CD14-positive monocyte (primary cell): ENCODE measurements around the gene ACTR2. TPM values are rescaled to one million over a fixed set of nuclear protein-coding genes. Genes with fewer than 3 reads are reported as not detected.

Experiments
- DNase-seq, 3 donors: peaks; one replicate each; pipeline ENCODE4 v3.0.0-alpha.2; 2011 to 2022
- H2AFZ ChIP-seq: 2 replicates; pipeline ENCODE4 v1.6.0; 2012; ENCODE audit warnings: mild to moderate bottlenecking, low read depth, low read length, inconsistent platforms; ENCODE audit not compliant: insufficient read depth, poor library complexity, severe bottlenecking
- H3K27ac ChIP-seq, 2 donors: 1 replicate in 1 of 2; 2 replicates in 1 of 2; pipeline ENCODE4 v1.5.1; 2012 to 2013; ENCODE audit warnings: low read length in 2 of 2, control low read depth in 1 of 2, inconsistent platforms in 1 of 2, low read depth in 1 of 2, mild to moderate bottlenecking in 1 of 2
- H3K27me3 ChIP-seq, 2 donors: one replicate each; pipeline versions ENCODE4 v1.6.0 to v1.6.1; 2011 to 2013; ENCODE audit warnings: low read length in 2 of 2; ENCODE audit not compliant: control insufficient read depth in 2 of 2, insufficient read depth in 2 of 2
- H3K36me3 ChIP-seq, 2 donors: replicated peaks in 1 of 2; 1 replicate in 1 of 2; 2 replicates in 1 of 2; pipeline versions ENCODE4 v1.5.1 to v1.6.1; 2012 to 2013; ENCODE audit warnings: low read length in 2 of 2, control low read depth in 1 of 2, inconsistent platforms in 1 of 2, mild to moderate bottlenecking in 1 of 2; ENCODE audit not compliant: insufficient read depth in 2 of 2, control insufficient read depth in 1 of 2
- H3K4me1 ChIP-seq, 2 donors: 1 replicate in 1 of 2; 2 replicates in 1 of 2; pipeline versions ENCODE4 v1.5.1 to v1.6.1; 2012 to 2013; ENCODE audit warnings: low read length in 2 of 2, control low read depth in 1 of 2, inconsistent platforms in 1 of 2, mild to moderate bottlenecking in 1 of 2, moderate library complexity in 1 of 2; ENCODE audit not compliant: insufficient read depth in 2 of 2, control insufficient read depth in 1 of 2
- H3K4me2 ChIP-seq: replicated peaks from 2 replicates; pipeline ENCODE3; 2012; ENCODE audit warnings: low read length, moderate library complexity, mild to moderate bottlenecking; ENCODE audit not compliant: poor library complexity, severe bottlenecking; ENCODE audit errors: extremely low read depth
- H3K4me3 ChIP-seq, 3 experiments: fragments of 200-600 bp in 1 of 3; sonication (generic) in 1 of 3; replicated peaks in 1 of 3; 1 replicate in 2 of 3; 2 replicates in 1 of 3; pipeline ENCODE4 v1.5.1; 2011 to 2013; ENCODE audit warnings: low read length in 3 of 3, mild to moderate bottlenecking in 3 of 3, control low read depth in 2 of 3, low read depth in 2 of 3, inconsistent platforms in 1 of 3, moderate library complexity in 1 of 3
- H3K79me2 ChIP-seq: 2 replicates; pipeline ENCODE4 v1.6.0; 2012; ENCODE audit warnings: mild to moderate bottlenecking, control low read depth, inconsistent platforms, low read length, moderate library complexity; ENCODE audit not compliant: insufficient read depth
- H3K9ac ChIP-seq: 2 replicates; pipeline ENCODE4 v1.6.0; 2017; ENCODE audit warnings: low read length, mild to moderate bottlenecking; ENCODE audit not compliant: insufficient read depth, poor library complexity, severe bottlenecking
- H3K9me3 ChIP-seq, 2 donors: replicated peaks in 1 of 2; 1 replicate in 1 of 2; 2 replicates in 1 of 2; pipeline versions ENCODE4 v1.5.1 to v1.6.1; 2012 to 2013; ENCODE audit warnings: low read length in 2 of 2, control low read depth in 1 of 2; ENCODE audit not compliant: control insufficient read depth in 1 of 2, insufficient read depth in 1 of 2
- H4K20me1 ChIP-seq: 2 replicates; pipeline ENCODE4 v1.6.0; 2012; ENCODE audit warnings: mild to moderate bottlenecking, low read length, control low read depth, moderate library complexity; ENCODE audit not compliant: insufficient read depth
- H3K27ac Mint-ChIP-seq, 7 donors: one replicate each; pipeline ENCODE4 v1.8.0; 2020; ENCODE audit warnings: mild to moderate bottlenecking in 7 of 7, mixed read lengths in 7 of 7, moderate library complexity in 6 of 7, inconsistent platforms in 2 of 7
- H3K27me3 Mint-ChIP-seq, 3 donors: one replicate each; pipeline ENCODE4 v1.8.0; 2021 to 2022; ENCODE audit warnings: low read depth in 3 of 3, mild to moderate bottlenecking in 3 of 3, mixed read lengths in 3 of 3, moderate library complexity in 3 of 3, inconsistent platforms in 1 of 3
- H3K36me3 Mint-ChIP-seq, 2 donors: one replicate each; pipeline ENCODE4 v1.8.0; 2020; ENCODE audit warnings: mixed read lengths in 2 of 2, inconsistent platforms in 1 of 2, mild to moderate bottlenecking in 1 of 2
- H3K4me1 Mint-ChIP-seq: one replicate; pipeline ENCODE4 v1.8.0; 2020; ENCODE audit warnings: mild to moderate bottlenecking, mixed read lengths
- H3K4me3 Mint-ChIP-seq, 2 donors: one replicate each; pipeline ENCODE4 v1.8.0; 2020; ENCODE audit warnings: mild to moderate bottlenecking in 2 of 2, mixed read lengths in 2 of 2, moderate library complexity in 1 of 2
- H3K9me3 Mint-ChIP-seq, 7 donors: one replicate each; pipeline ENCODE4 v1.8.0; 2020 to 2022; ENCODE audit warnings: mixed read lengths in 7 of 7, mild to moderate bottlenecking in 6 of 7, moderate library complexity in 6 of 7, inconsistent platforms in 2 of 7
- CTCF ChIP-seq: fragments of 200-600 bp; IDR thresholded peaks from one replicate; pipeline ENCODE4 v1.8.0; 2022; ENCODE audit warnings: antibody characterized with exemption, mild to moderate bottlenecking
- WGBS: methylation state at CpG from one replicate; pipeline ENCODE4 v1.1.5; 2013; ENCODE audit warnings: missing lambda C conversion rate; ENCODE audit not compliant: insufficient coverage; 5-methylcytosine and 5-hydroxymethylcytosine counted together
- intact Hi-C, 2 donors: fragments of 100-400 bp; cut with micrococcal nuclease; formaldehyde crosslinking; loops; one replicate each; pipeline versions ENCODE4 v1.15.0 to v1.15.1; 2023
- polyA plus RNA-seq, 3 donors: library from polyadenylated mRNA; depleted of rRNA in 1 of 3; unstranded in 2 of 3; stranded (reverse) in 1 of 3; fragments of 300-500 nt in 2 of 3; fragments of >200 nt in 1 of 3; fragmentation: Illumina TruSeq in 2 of 3; gene quantifications; 1 replicate in 2 of 3; 2 replicates in 1 of 3; pipeline ENCODE4 v1.2.3, GENCODE V29; 2012 to 2021

ACTR2 gene
- polyA plus RNA-seq, 3 donors, result 88.7 to 560 (median 342) TPM

GRCh38 chr2:65212115-65212514, 15.5 kb upstream of the ACTR2 start:
- TF ChIP-seq CTCF, result no peak
- Mint-ChIP-seq H3K27ac (no peak overlapping the region), H3K4me1 (peaks cover 10% of the 10 kb centered on the region), H3K4me3 (no peak overlapping the region), H3K27me3 (peaks cover 0 to 3% (median 0%) of the 10 kb centered on the region in 3 donors), H3K9me3 (no peaks in the 10 kb centered on the region), H3K36me3 (peaks cover 0 to 2% of the 10 kb centered on the region in 2 donors)
- no peak for DNase-seq
- Histone ChIP-seq H3K27me3 (no peaks in the 10 kb centered on the region), H3K27ac (no peak overlapping the region), H3K4me1 (peaks cover 0 to 6% of the 10 kb centered on the region in 2 donors), H4K20me1 (no peaks in the 10 kb centered on the region), H3K4me2 (no peak overlapping the region), H3K36me3 (no peaks in the 10 kb centered on the region), H3K79me2 (no peaks in the 10 kb centered on the region), H3K4me3 (no peak overlapping the region), H3K9me3 (no peaks in the 10 kb centered on the region), H3K9ac (no peak overlapping the region), H2AFZ (no peak overlapping the region)
- WGBS, result 100% methylated on average over 3 of the region's 3 CpGs
- intact Hi-C loops, result no loop called here

DNA sequence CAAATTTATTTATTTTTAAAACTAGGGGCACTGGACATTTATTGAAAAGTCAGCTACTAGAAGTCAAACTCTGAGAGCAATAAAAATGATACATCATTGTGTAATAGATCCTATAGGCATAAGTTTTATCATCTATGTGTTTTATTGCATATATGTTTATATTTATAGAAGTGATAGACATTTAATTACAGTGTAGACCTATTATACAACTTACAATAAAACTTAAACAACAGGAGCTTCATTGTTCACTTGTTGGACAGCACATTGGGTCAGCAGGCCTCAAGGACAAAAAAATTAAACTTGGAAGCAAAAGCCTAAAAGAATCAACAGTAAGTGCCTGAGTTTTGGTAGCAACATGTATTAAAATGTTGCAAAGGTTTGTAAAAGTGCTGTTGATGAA, 15.0 kb upstream of the ACTR2 start:
- Mint-ChIP-seq H3K27ac (no peak overlapping the region), H3K36me3 (peaks cover 0 to 2% of the 10 kb centered on the region in 2 donors), H3K4me1 (peaks cover 10% of the 10 kb centered on the region), H3K9me3 (no peaks in the 10 kb centered on the region), H3K4me3 (no peak overlapping the region), H3K27me3 (peaks cover 0 to 3% (median 0%) of the 10 kb centered on the region in 3 donors)
- Histone ChIP-seq H3K9ac (no peak overlapping the region), H3K27ac (no peak overlapping the region), H3K4me3 (no peak overlapping the region), H2AFZ (no peak overlapping the region), H3K27me3 (no peaks in the 10 kb centered on the region), H4K20me1 (no peaks in the 10 kb centered on the region), H3K79me2 (no peaks in the 10 kb centered on the region), H3K36me3 (no peaks in the 10 kb centered on the region), H3K4me2 (no peak overlapping the region), H3K9me3 (no peaks in the 10 kb centered on the region), H3K4me1 (peaks cover 0 to 6% of the 10 kb centered on the region in 2 donors)
- TF ChIP-seq CTCF, result no peak
- no peak for DNase-seq
- intact Hi-C loops, result no loop called here
